Retinal pigment epithelial cell (primary cell): ENCODE results near the gene MRPL28.
A peak's percentile ranks its signal among the peaks of the same experiment; 100 is the strongest.
"Not testable (repeated sequence)": the region's sequence is repeated elsewhere in the genome, so short reads cannot be mapped to it uniquely, and the experiment has no call there.

Experiments
- DNase-seq: peaks from one replicate; pipeline ENCODE4 v3.0.0-alpha.2; 2010; ENCODE audit warnings: low read depth
- H3K4me3 ChIP-seq: 2 replicates; pipeline ENCODE4 v1.5.1; 2011; ENCODE audit warnings: mild to moderate bottlenecking, low read length, control low read depth, moderate library complexity
- CTCF ChIP-seq: conservative IDR thresholded peaks from 2 replicates; pipeline ENCODE4 v1.5.1; 2011; ENCODE audit warnings: low read depth, low read length, control low read depth, inconsistent platforms

MRPL28 gene

GRCh38 chr16:354291-354881, 16.0 kb downstream of the MRPL28 start:
- DNase-seq = no peak
- no peak overlapping the region for H3K4me3 ChIP-seq
- TF ChIP-seq CTCF = no peak

GRCh38 chr16:353404-354290, 16.7 kb downstream of the MRPL28 start:
- TF ChIP-seq CTCF = no peak
- H3K4me3 ChIP-seq = peak overlapping the region; percentile 42
- DNase-seq = no peak

GRCh38 chr16:352547-353403, 17.6 kb downstream of the MRPL28 start, which contains the start of gene AXIN1:
TSS of gene AXIN1 (minus strand) at chr16:352723. CDS start at chr16:347025, 5,698 bp downstream.
- H3K4me3 ChIP-seq = peak within 1 kb of the TSS; percentile 64
- TF ChIP-seq CTCF = no peak
- DNase-seq = peak; percentile 76

GRCh38 chr16:351804-352520, 18.4 kb downstream of the MRPL28 start:
- TF ChIP-seq CTCF = no peak
- H3K4me3 ChIP-seq = peak overlapping the region; percentile 64

GRCh38 chr16:350203-350602, 20.1 kb downstream of the MRPL28 start:
- TF ChIP-seq CTCF = no peak
- no peak overlapping the region for H3K4me3 ChIP-seq
- DNase-seq = no peak

More at GRCh38 chr16:351804-352520, 18.4 kb downstream of the MRPL28 start:
- DNase-seq = no peak

GRCh38 chr16:349211-349610, 21.1 kb downstream of the MRPL28 start:
- H3K4me3 ChIP-seq = no peak overlapping the region
- no peak for DNase-seq
- TF ChIP-seq CTCF = no peak

- H3K4me3 ChIP-seq, DNase-seq: not testable (repeated sequence)
These were observed 21.8 kb downstream of the MRPL28 start for GRCh38 chr16:348495-348894.
